Esophagus muscularis mucosa (tissue), 3 donors: ENCODE measurements around the gene RNF227.

Experiments used
- CTCF ChIP-seq, 3 experiments: fragments of 200-600 bp in 2 of 3; fragments of 450-650 bp in 1 of 3; sonication (generic) in 2 of 3; IDR thresholded peaks; one replicate each; pipeline ENCODE4 v1.5.1; 2017 to 2019; ENCODE audit warnings: antibody characterized with exemption in 3 of 3, mild to moderate bottlenecking in 2 of 3, moderate library complexity in 1 of 3
- POLR2A ChIP-seq: fragments of 450-650 bp; IDR thresholded peaks from one replicate; pipeline ENCODE4 v1.6.1; 2017; ENCODE audit warnings: antibody characterized with exemption, moderate library complexity, mild to moderate bottlenecking, low read depth

- TF ChIP-seq CTCF (IDR thresholded peaks at IDR 0.05) (no peak), POLR2A (no peak)
These were observed 30.4 kb upstream of the RNF227 start for GRCh38 chr17:7946441-7946840.
